Measurements from ENCODE around the gene OSBPL3.

The OSBPL3 gene

GRCh38 chr7:24980534-24981170 is 674 bp upstream of the OSBPL3 start:
- DNase-seq (ENCODE audit: low read depth), result no peak

GRCh38 chr7:24979470-24979862 is 512 bp downstream of the OSBPL3 start:
- DNase-seq (ENCODE audit: low read depth), result no peak

- DNase-seq (ENCODE audit: low read depth), result no peak
Observed at GRCh38 chr7:24978843-24979469, 1.0 kb downstream of the OSBPL3 start.

GRCh38 chr7:24975644-24976260 is 4.2 kb downstream of the OSBPL3 start:
- DNase-seq (ENCODE audit: low read depth), result no peak

GRCh38 chr7:24975172-24975571 is 4.8 kb downstream of the OSBPL3 start:
- no peak for DNase-seq (ENCODE audit: low read depth)

GRCh38 chr7:24974026-24974832 is 5.7 kb downstream of the OSBPL3 start:
- no peak for DNase-seq (ENCODE audit: low read depth)

- DNase-seq (ENCODE audit: low read depth), result no peak
Observed at GRCh38 chr7:24972991-24973390, 7.0 kb downstream of the OSBPL3 start.

- no peak for DNase-seq (ENCODE audit: low read depth)
Observed at GRCh38 chr7:24972166-24972477, 7.9 kb downstream of the OSBPL3 start.

GRCh38 chr7:24971333-24972165 is 8.4 kb downstream of the OSBPL3 start:
- no peak for DNase-seq (ENCODE audit: low read depth)

- DNase-seq (ENCODE audit: low read depth), result no peak
Observed at GRCh38 chr7:24970676-24971075, 9.3 kb downstream of the OSBPL3 start.

- no peak for DNase-seq (ENCODE audit: low read depth)
Observed at GRCh38 chr7:24968165-24968564, 11.8 kb downstream of the OSBPL3 start.

GRCh38 chr7:24967696-24968095 is 12.3 kb downstream of the OSBPL3 start:
- no peak for DNase-seq (ENCODE audit: low read depth)

GRCh38 chr7:24966802-24967201 is 13.2 kb downstream of the OSBPL3 start:
- DNase-seq (ENCODE audit: low read depth), result no peak

GRCh38 chr7:24965831-24966708 is 13.9 kb downstream of the OSBPL3 start:
- DNase-seq (ENCODE audit: low read depth), result no peak

GRCh38 chr7:24964191-24964590 is 15.8 kb downstream of the OSBPL3 start:
- DNase-seq (ENCODE audit: low read depth), result no peak

GRCh38 chr7:24963218-24963617 is 16.8 kb downstream of the OSBPL3 start:
- no peak for DNase-seq (ENCODE audit: low read depth)

- no peak for DNase-seq (ENCODE audit: low read depth)
Observed at GRCh38 chr7:24962418-24962962, 17.5 kb downstream of the OSBPL3 start.

GRCh38 chr7:24959735-24960485 is 20.1 kb downstream of the OSBPL3 start:
- DNase-seq (ENCODE audit: low read depth), result no peak

GRCh38 chr7:24958399-24958798 is 21.6 kb downstream of the OSBPL3 start:
- no peak for DNase-seq (ENCODE audit: low read depth)

- DNase-seq (ENCODE audit: low read depth), result no peak
Observed at GRCh38 chr7:24956021-24956420, 24.0 kb downstream of the OSBPL3 start.

All from CMK (cell line).